ENCODE measurements around the gene TRIM41. TPM values are rescaled to one million over a fixed set of nuclear protein-coding genes. Genes with fewer than 3 reads are reported as not detected.
A peak's percentile ranks its signal among the peaks of the same experiment; 100 is the strongest.

TRIM41 gene
- total and polyA plus RNA-seq, 2 of the 13 experiments (the other 11 are each of a cell fraction or from before 2014, with no cell fraction given): 10.2 to 16.7 TPM

DNA sequence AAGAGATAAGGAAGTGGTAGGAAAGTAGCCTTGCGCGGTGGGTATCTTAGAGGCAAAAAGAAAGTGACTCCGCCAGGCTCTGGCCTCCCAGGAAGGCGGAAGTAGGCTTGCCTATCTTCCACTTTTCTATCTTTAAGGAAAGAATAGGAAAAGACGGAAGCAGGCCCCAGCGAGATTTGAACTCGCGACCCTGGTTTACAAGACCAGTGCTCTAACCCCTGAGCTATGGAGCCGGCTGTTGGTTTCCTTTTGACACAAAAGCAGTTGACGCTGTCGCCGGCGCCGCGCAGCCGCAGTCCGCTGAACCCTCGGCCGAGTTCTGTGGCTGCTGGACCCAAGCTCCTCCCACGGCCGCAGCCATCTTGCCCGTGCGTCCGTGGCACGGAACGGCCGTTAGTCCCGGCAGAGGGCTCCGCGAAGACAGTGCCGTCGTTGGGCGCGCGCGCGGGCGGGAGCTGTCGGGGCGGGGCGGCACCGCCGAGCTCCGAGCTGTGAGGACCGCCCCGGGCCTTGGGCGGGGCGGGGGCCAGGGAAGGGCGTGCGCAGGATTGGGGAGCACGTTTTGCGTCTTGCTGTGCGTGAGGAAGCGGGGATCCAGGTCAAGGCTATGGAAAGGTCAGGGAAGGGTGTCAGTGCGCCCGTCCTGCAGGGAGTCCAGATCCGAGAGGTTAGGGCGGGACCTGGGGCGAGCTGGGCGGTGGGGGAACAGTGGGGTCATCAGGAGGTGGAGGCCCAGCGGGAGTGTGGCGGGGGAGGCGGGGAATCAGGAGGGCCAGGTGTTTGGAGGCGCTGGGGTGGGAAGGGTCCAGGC is 31.4 kb upstream of the TRIM41 start (continued):
- TF ChIP-seq ZNF501 (CRISPR knock-in tag; IDR thresholded peaks at IDR 0.05) (peak; percentile 62; the same call in 1 of the 2 replicates), ZNF446 (CRISPR knock-in tag; IDR thresholded peaks at IDR 0.05) (peak; percentile 49; the same call in 1 of the 2 replicates), TBP (CRISPR knock-in tag; IDR thresholded peaks at IDR 0.05) (0 out of 2 replicates have a peak, but pooled peaks have one; percentile 54), KLF11 (CRISPR knock-in tag; IDR thresholded peaks at IDR 0.05) (0 out of 2 replicates have a peak, but pooled peaks have one; percentile 25), RORA (CRISPR knock-in tag; IDR thresholded peaks at IDR 0.05) (no peak), ARNT2 (CRISPR knock-in tag; IDR thresholded peaks at IDR 0.05; ENCODE audit: low read depth) (peak; percentile 91), NCOR1 (IDR thresholded peaks at IDR 0.05; ENCODE audit: borderline replicate concordance, low read length) (no peak; the same call in 1 of the 2 replicates), SYNCRIP (IDR thresholded peaks at IDR 0.05; ENCODE audit: insufficient read depth, low read depth, low read length) (no peak), GATAD1 (CRISPR knock-in tag; IDR thresholded peaks at IDR 0.05) (peak; percentile 36), ZEB1 (IDR thresholded peaks at IDR 0.05; ENCODE audit: insufficient replicate concordance, low read depth) (peak; percentile 48), TAF1 (CRISPR knock-in tag; IDR thresholded peaks at IDR 0.05) (no peak), ZNF672 (CRISPR knock-in tag; IDR thresholded peaks at IDR 0.05) (0 out of 2 replicates have a peak, but pooled peaks have one; percentile 38), ZBTB1 (CRISPR knock-in tag; IDR thresholded peaks at IDR 0.05; ENCODE audit: borderline replicate concordance) (no peak), HMG20B (CRISPR knock-in tag; conservative IDR thresholded peaks at IDR 0.05) (no peak; the same call in 1 of the 2 replicates), ZNF253 (CRISPR knock-in tag; IDR thresholded peaks at IDR 0.05; ENCODE audit: borderline replicate concordance) (no peak), CBX1 (IDR thresholded peaks at IDR 0.05; ENCODE audit: low read depth) (no peak)
- TF ChIP-seq, protein P1, sequence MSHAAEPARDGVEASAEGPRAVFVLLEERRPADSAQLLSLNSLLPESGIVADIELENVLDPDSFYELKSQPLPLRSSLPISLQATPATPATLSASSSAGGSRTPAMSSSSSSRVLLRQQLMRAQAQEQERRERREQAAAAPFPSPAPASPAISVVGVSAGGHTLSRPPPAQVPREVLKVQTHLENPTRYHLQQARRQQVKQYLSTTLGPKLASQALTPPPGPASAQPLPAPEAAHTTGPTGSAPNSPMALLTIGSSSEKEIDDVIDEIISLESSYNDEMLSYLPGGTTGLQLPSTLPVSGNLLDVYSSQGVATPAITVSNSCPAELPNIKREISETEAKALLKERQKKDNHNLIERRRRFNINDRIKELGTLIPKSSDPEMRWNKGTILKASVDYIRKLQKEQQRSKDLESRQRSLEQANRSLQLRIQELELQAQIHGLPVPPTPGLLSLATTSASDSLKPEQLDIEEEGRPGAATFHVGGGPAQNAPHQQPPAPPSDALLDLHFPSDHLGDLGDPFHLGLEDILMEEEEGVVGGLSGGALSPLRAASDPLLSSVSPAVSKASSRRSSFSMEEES (CRISPR knock-in tag; IDR thresholded peaks at IDR 0.05): no peak
- TF ChIP-seq, protein P2, sequence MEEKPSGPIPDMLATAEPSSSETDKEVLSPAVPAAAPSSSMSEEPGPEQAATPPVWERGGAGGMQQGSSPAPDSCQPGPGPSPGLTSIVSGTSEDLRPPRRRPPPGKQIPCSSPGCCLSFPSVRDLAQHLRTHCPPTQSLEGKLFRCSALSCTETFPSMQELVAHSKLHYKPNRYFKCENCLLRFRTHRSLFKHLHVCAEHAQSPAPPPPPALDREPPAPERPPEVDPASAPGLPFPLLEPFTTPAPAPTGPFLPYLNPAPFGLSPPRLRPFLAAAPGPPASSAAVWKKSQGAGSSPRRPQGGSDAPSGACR (CRISPR knock-in tag; IDR thresholded peaks at IDR 0.05): no peak
- TF ChIP-seq, protein P3, sequence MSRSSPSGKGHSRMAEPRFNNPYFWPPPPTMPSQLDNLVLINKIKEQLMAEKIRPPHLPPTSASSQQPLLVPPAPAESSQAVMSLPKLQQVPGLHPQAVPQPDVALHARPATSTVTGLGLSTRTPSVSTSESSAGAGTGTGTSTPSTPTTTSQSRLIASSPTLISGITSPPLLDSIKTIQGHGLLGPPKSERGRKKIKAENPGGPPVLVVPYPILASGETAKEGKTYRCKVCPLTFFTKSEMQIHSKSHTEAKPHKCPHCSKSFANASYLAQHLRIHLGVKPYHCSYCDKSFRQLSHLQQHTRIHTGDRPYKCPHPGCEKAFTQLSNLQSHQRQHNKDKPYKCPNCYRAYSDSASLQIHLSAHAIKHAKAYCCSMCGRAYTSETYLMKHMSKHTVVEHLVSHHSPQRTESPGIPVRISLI (CRISPR knock-in tag; IDR thresholded peaks at IDR 0.05; ENCODE audit: borderline replicate concordance): no peak
- TF ChIP-seq, protein P4, sequence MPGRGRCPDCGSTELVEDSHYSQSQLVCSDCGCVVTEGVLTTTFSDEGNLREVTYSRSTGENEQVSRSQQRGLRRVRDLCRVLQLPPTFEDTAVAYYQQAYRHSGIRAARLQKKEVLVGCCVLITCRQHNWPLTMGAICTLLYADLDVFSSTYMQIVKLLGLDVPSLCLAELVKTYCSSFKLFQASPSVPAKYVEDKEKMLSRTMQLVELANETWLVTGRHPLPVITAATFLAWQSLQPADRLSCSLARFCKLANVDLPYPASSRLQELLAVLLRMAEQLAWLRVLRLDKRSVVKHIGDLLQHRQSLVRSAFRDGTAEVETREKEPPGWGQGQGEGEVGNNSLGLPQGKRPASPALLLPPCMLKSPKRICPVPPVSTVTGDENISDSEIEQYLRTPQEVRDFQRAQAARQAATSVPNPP (CRISPR knock-in tag; IDR thresholded peaks at IDR 0.05): peak; percentile 73; the same call in 1 of the 2 replicates
- TF ChIP-seq, protein P5, sequence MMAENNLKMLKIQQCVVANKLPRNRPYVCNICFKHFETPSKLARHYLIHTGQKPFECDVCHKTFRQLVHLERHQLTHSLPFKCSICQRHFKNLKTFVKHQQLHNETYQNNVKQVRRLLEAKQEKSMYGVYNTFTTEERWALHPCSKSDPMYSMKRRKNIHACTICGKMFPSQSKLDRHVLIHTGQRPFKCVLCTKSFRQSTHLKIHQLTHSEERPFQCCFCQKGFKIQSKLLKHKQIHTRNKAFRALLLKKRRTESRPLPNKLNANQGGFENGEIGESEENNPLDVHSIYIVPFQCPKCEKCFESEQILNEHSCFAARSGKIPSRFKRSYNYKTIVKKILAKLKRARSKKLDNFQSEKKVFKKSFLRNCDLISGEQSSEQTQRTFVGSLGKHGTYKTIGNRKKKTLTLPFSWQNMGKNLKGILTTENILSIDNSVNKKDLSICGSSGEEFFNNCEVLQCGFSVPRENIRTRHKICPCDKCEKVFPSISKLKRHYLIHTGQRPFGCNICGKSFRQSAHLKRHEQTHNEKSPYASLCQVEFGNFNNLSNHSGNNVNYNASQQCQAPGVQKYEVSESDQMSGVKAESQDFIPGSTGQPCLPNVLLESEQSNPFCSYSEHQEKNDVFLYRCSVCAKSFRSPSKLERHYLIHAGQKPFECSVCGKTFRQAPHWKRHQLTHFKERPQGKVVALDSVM (CRISPR knock-in tag; IDR thresholded peaks at IDR 0.05): peak; percentile 49
- TF ChIP-seq, protein P6, sequence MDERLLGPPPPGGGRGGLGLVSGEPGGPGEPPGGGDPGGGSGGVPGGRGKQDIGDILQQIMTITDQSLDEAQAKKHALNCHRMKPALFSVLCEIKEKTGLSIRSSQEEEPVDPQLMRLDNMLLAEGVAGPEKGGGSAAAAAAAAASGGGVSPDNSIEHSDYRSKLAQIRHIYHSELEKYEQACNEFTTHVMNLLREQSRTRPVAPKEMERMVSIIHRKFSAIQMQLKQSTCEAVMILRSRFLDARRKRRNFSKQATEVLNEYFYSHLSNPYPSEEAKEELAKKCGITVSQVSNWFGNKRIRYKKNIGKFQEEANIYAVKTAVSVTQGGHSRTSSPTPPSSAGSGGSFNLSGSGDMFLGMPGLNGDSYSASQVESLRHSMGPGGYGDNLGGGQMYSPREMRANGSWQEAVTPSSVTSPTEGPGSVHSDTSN (CRISPR knock-in tag; IDR thresholded peaks at IDR 0.05): no peak
